Mesothelial cell of epicardium (in vitro differentiated cells): ENCODE measurements around the gene ADCY7. TPM values are rescaled to one million over a fixed set of nuclear protein-coding genes. Genes with fewer than 3 reads are reported as not detected.
A peak's percentile ranks its signal among the peaks of the same experiment; 100 is the strongest.

Experiments
- DNase-seq, 2 experiments: peaks; one replicate each; pipeline ENCODE4 v3.0.0; 2021; ENCODE audit warnings: low spot score in 2 of 2; ENCODE audit not compliant: unreplicated experiment in 2 of 2
- H3K27ac Mint-ChIP-seq: 2 replicates; pipeline ENCODE4 v1.8.0; 2021; ENCODE audit warnings: mixed read lengths
- H3K27me3 Mint-ChIP-seq: 2 replicates; pipeline ENCODE4 v1.8.0; 2021; ENCODE audit warnings: low read depth, mixed read lengths
- H3K36me3 Mint-ChIP-seq: 2 replicates; pipeline ENCODE4 v1.8.0; 2021; ENCODE audit warnings: mixed read lengths
- H3K4me1 Mint-ChIP-seq: 2 replicates; pipeline ENCODE4 v1.8.0; 2021; ENCODE audit warnings: mixed read lengths
- H3K4me3 Mint-ChIP-seq: 2 replicates; pipeline ENCODE4 v1.8.0; 2021; ENCODE audit warnings: mild to moderate bottlenecking, moderate library complexity, mixed read lengths
- H3K9me3 Mint-ChIP-seq: 2 replicates; pipeline ENCODE4 v1.8.0; 2021; ENCODE audit warnings: mixed read lengths
- total RNA-seq: library from RNA; stranded (reverse); gene quantifications from 3 replicates; pipeline ENCODE4 v1.2.1, GENCODE V29; 2021
- TF ChIP-seq, protein P1 (sequence below): fragments of 200-600 bp; sonication (generic); IDR thresholded peaks from one replicate; pipeline ENCODE4 v1.5.0; 2021; ENCODE audit warnings: antibody characterized with exemption; ENCODE audit not compliant: unreplicated experiment

The ADCY7 gene
- total RNA-seq, 1 donor from 2014 or later, result 25.7 TPM

GRCh38 chr16:50228364-50228868 is 37.9 kb upstream of the ADCY7 start:
- TF ChIP-seq, protein P1, sequence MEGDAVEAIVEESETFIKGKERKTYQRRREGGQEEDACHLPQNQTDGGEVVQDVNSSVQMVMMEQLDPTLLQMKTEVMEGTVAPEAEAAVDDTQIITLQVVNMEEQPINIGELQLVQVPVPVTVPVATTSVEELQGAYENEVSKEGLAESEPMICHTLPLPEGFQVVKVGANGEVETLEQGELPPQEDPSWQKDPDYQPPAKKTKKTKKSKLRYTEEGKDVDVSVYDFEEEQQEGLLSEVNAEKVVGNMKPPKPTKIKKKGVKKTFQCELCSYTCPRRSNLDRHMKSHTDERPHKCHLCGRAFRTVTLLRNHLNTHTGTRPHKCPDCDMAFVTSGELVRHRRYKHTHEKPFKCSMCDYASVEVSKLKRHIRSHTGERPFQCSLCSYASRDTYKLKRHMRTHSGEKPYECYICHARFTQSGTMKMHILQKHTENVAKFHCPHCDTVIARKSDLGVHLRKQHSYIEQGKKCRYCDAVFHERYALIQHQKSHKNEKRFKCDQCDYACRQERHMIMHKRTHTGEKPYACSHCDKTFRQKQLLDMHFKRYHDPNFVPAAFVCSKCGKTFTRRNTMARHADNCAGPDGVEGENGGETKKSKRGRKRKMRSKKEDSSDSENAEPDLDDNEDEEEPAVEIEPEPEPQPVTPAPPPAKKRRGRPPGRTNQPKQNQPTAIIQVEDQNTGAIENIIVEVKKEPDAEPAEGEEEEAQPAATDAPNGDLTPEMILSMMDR, result no peak
- DNase-seq, result no peak
- Mint-ChIP-seq H3K27ac (no peak overlapping the region), H3K36me3 (peaks cover 20% of the 10 kb centered on the region), H3K27me3 (no peaks in the 10 kb centered on the region), H3K4me1 (no peaks in the 10 kb centered on the region), H3K4me3 (no peak overlapping the region), H3K9me3 (no peaks in the 10 kb centered on the region)

DNA sequence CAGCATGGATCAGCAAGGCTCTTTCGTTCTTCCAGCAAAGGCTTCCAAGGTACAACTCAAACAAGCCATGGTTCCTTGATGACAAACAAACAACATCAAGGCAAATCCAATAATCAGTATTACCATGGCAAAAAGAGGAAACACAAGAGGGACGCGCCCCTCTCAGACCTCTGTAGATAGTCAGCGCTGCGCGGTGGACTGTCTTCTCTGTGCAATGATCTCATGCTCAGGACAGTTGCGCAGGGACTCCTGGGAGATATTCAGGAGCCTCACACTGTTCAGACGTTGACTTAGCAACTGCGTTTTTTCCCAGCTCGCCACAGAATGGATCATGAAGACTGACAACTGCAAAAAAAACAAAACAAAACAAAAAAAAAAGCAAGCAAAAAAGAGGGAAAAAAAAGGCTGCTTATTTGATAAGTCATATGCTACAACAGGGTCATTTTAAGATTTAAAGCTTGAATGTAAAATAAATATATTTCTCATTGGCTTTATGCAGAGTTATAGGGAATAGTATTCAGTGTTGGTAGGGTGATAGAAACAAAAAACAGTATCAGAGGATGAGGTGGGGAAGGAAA is 37.1 kb upstream of the ADCY7 start:
- peaks cover 20% of the 10 kb centered on the region for H3K36me3 Mint-ChIP-seq
- no peak overlapping the region for H3K4me3 Mint-ChIP-seq
- H3K27ac Mint-ChIP-seq, result no peak overlapping the region
- TF ChIP-seq, protein P1, result no peak
- DNase-seq, result no peak
- H3K27me3 Mint-ChIP-seq, result no peaks in the 10 kb centered on the region
- no peaks in the 10 kb centered on the region for H3K9me3 Mint-ChIP-seq
- H3K4me1 Mint-ChIP-seq, result peaks cover 6% of the 10 kb centered on the region

GRCh38 chr16:50234771-50235556 is 31.4 kb upstream of the ADCY7 start:
- H3K4me3 Mint-ChIP-seq, result no peak overlapping the region
- H3K9me3 Mint-ChIP-seq, result no peaks in the 10 kb centered on the region
- H3K27ac Mint-ChIP-seq, result peak overlapping the region; percentile 80
- H3K27me3 Mint-ChIP-seq, result no peaks in the 10 kb centered on the region
- DNase-seq, result no peak
- TF ChIP-seq, protein P1, result no peak
- no peaks in the 10 kb centered on the region for H3K36me3 Mint-ChIP-seq
- H3K4me1 Mint-ChIP-seq, result peaks cover 27% of the 10 kb centered on the region

- no peaks in the 10 kb centered on the region for H3K27me3 Mint-ChIP-seq
- H3K4me3 Mint-ChIP-seq, result no peak overlapping the region
- no peak for DNase-seq
- H3K9me3 Mint-ChIP-seq, result no peaks in the 10 kb centered on the region
- TF ChIP-seq, protein P1, result no peak
- H3K36me3 Mint-ChIP-seq, result no peaks in the 10 kb centered on the region
- H3K27ac Mint-ChIP-seq, result peak overlapping the region; percentile 80
- H3K4me1 Mint-ChIP-seq, result peaks cover 27% of the 10 kb centered on the region
These were observed 30.8 kb upstream of the ADCY7 start for GRCh38 chr16:50235581-50235980.

DNA sequence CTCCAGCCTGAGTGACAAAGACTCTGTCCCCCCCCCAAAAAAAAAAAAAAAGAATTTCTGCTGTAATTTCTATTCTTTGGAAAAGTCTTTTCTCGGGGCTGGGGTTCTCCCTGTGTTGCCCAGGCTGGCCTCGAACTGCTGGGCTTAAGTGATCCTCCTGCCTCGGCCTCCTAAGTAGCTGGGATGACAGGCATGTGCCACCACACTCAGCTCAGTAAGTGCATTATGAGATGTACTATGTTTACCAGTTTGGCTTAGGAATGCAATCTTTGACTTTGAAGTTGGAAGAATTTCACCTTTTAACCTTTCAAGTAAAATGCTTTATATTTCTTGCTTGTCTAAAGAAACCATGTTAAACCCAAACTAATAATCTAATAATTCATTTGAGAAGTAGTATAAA is 28.0 kb upstream of the ADCY7 start:
- Mint-ChIP-seq H3K4me1 (peaks cover 27% of the 10 kb centered on the region), H3K27me3 (peaks cover 1% of the 10 kb centered on the region), H3K36me3 (no peaks in the 10 kb centered on the region), H3K27ac (no peak overlapping the region), H3K4me3 (no peak overlapping the region), H3K9me3 (no peaks in the 10 kb centered on the region)
- TF ChIP-seq, protein P1, result no peak
- DNase-seq, result no peak
